ENCODE data around the gene SERTAD4. TPM values are rescaled to one million over a fixed set of nuclear protein-coding genes. Genes with fewer than 3 reads are reported as not detected.

Gene SERTAD4
- total and polyA plus RNA-seq, 4 donors: under 0.01 to 0.02 (median under 0.01) TPM; not detected in 1

GRCh38 chr1:210237981-210238380, 5.4 kb downstream of the SERTAD4 start:
- Histone ChIP-seq H3K36me3 (ENCODE audit: control insufficient read depth in 4 of 4, insufficient read depth in 3 of 4, low read depth in 1 of 4, low read length in 3 of 4) (no peaks in the 10 kb centered on the region), H3K4me3 (ENCODE audit: low read depth in 1 of 3, low read length in 3 of 3) (no peak overlapping the region), H3K9ac (ENCODE audit: low read depth in 1 of 2, low read length in 2 of 2) (no peak overlapping the region), H3K27ac (ENCODE audit: low read depth in 1 of 2, low read length in 2 of 2) (no peak overlapping the region), H3K27me3 (ENCODE audit: control insufficient read depth in 4 of 4, insufficient read depth in 4 of 4, low read length in 3 of 4) (peaks cover 0 to 17% (median 6%) of the 10 kb centered on the region in 4 donors), H3K4me1 (ENCODE audit: control insufficient read depth in 4 of 4, insufficient read depth in 4 of 4, low read length in 3 of 4) (peaks cover 6 to 14% (median 9%) of the 10 kb centered on the region in 4 donors), H3K9me3 (ENCODE audit: control insufficient read depth in 4 of 4, low read length in 3 of 4) (no peaks in the 10 kb centered on the region)
- DNase-seq (ENCODE audit: low spot score): no peak
- no peak for TF ChIP-seq NR2F2 (IDR thresholded peaks at IDR 0.05)
- TF ChIP-seq ZBTB33 (IDR thresholded peaks at IDR 0.05): no peak
- TF ChIP-seq TAF1 (conservative IDR thresholded peaks at IDR 0.05): no peak
- no peak for TF ChIP-seq RXRA (IDR thresholded peaks at IDR 0.05)
- TF ChIP-seq SP1 (IDR thresholded peaks at IDR 0.05): no peak
- TF ChIP-seq HNF4A (conservative IDR thresholded peaks at IDR 0.05): no peak
- no peak for TF ChIP-seq YY1 (IDR thresholded peaks at IDR 0.05)
- no peak for TF ChIP-seq HNF4G (IDR thresholded peaks at IDR 0.05)
- TF ChIP-seq ATF3 (IDR thresholded peaks at IDR 0.05): no peak
- no peak for TF ChIP-seq JUND (IDR thresholded peaks at IDR 0.05)
- no peak for TF ChIP-seq GABPA (IDR thresholded peaks at IDR 0.05 in 1 of 2, conservative IDR thresholded peaks at IDR 0.05 in 1 of 2)
- no peak for TF ChIP-seq FOXA1 (IDR thresholded peaks at IDR 0.05)
- no peak for TF ChIP-seq MAX (IDR thresholded peaks at IDR 0.05)
- no peak for TF ChIP-seq CTCF (IDR thresholded peaks at IDR 0.05; ENCODE audit: low read depth, low read length, missing input control)
- TF ChIP-seq EGR1 (IDR thresholded peaks at IDR 0.05; ENCODE audit: low read depth in 2 of 2): no peak
- no peak for TF ChIP-seq REST (IDR thresholded peaks at IDR 0.05)
- TF ChIP-seq RAD21 (IDR thresholded peaks at IDR 0.05): no peak
- no peak for TF ChIP-seq FOXA2 (IDR thresholded peaks at IDR 0.05)
- WGBS: 62% methylated on average over 8 of the region's 8 CpGs
